ENCODE results near the gene GCN1.
"Not testable (repeated sequence)": the region's sequence is repeated elsewhere in the genome, so short reads cannot be mapped to it uniquely, and the experiment has no call there.

GCN1 gene

GRCh38 chr12:120212301-120212700 lies 17.8 kb upstream of the GCN1 start:
- no peak for DNase-seq

GRCh38 chr12:120211904-120212283 lies 17.4 kb upstream of the GCN1 start:
- no peak for DNase-seq

- DNase-seq = no peak
Measured at GRCh38 chr12:120211243-120211903, 16.9 kb upstream of the GCN1 start.

DNA sequence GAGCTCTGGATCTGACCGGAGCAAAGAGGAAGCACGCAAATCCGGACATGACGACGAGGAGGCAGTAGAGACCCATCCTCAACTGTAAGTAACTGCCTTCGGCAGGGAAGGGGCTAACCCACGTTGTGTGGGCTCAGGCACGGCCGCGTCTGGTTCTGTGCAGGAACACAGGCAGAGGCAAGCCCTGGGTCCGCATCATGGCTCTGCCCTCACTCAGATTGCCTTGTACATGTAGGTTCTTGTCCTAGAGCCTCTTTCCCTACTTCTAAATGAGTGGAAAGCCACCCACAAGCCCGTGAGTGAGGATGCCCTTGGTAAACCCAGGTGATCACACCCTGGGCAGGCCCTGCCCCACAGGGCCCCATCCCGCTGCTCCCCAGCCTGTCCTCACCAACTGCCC lies 15.3 kb upstream of the GCN1 start:
- no peak for DNase-seq

GRCh38 chr12:120207227-120207626 lies 12.7 kb upstream of the GCN1 start:
- DNase-seq = no peak

DNA sequence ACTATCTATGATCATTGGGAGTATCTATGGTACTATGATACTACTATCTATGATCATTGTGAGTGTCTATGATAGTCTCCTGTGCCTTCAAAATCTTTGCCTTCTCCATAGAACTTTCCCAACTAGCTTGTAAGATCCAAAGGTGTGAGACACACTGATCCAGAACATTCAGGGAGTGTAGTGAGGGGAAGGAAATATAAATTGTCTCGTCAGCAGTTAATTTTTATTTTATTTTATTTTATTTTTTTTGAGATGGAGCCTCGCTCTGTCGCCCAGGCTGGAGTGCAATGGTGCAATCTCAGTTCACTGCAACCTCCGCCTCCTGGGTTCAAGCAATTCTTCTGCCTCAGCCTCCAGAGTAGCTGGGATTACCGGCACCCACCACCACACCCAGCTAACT lies 12.3 kb upstream of the GCN1 start:
- DNase-seq = not testable (repeated sequence)

DNA sequence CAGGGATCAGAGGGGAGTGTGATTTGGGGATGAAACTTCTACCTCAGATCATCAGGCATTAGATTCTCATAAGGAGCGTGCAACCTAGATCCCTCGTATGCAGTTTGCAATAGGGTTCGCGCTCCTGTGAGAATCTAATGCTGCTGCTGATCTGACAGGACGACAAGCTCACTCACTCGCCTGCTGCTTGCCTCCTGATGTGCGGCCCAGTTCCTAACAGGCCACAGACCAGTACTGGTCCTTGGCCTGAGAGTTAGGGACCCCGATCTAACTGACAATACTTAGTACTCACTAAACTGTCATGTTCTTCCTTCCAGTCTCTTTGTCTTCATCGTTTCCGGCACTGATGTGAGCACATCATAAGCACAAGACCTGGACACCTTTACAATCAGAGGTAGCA lies 11.7 kb upstream of the GCN1 start:
- DNase-seq = no peak

- no peak for DNase-seq
Measured at GRCh38 chr12:120204171-120204570, 9.7 kb upstream of the GCN1 start.

DNA sequence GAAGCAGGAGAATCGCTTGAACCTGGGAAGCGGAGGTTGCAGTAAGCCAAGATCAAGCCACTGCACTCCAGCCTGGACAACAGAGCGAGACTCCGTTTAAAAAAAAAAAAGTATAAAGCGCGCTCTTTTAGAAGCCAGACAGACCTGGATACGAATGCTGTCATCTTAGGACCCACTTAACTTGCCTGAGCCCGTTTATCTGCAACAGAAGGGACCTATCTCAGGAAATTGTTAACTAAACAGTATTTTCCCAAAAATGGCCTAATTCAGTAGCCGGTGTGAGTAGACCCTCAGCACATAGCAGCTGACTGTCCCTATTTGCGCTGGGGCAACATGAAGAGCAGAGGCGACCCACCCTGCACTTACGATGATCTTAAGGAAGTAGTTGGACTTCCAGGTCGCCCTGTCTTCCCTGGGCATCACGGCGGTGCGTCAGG lies 5.9 kb upstream of the GCN1 start:
- no peak for DNase-seq

- DNase-seq = no peak
Measured at GRCh38 chr12:120199595-120200306, 5.2 kb upstream of the GCN1 start.

GRCh38 chr12:120199025-120199424 lies 4.5 kb upstream of the GCN1 start:
- no peak for DNase-seq

DNA sequence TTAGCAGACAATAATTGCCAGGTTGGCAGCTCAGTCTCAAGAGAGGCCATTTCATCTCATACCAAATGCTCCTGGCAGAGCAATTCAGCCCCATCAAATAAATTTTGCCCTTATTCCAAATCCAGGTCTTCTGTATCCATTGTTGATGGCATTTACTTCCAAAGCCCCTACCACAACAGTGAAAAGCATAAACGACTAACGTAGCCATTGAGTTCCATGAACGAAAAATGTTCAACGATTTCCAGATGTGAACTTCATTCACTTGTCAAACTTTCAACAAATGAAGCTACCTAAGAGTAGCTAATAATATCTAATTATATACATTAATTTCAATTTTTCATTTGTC lies 3.0 kb upstream of the GCN1 start:
- no peak for DNase-seq

- DNase-seq = not testable (repeated sequence)
Measured at GRCh38 chr12:120196817-120197541, 2.5 kb upstream of the GCN1 start.

- no peak for DNase-seq
Measured at GRCh38 chr12:120196363-120196762, 1.8 kb upstream of the GCN1 start.

DNA sequence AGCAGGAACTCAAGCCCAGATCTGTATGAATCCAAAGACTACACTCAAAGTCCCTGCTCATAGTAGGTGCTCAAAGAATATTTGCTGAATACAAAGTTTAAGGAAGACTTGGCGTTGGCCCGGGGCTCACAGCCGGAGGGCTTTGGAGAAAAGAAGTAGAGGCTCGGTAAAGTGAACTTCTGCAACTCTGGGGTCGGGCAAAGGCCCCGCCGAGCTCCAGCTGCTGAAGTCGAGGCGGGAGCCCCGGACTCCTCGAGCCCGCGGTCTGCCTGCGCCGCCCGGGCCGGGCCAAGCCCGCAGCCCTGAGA lies 335 bp downstream of the GCN1 start:
- DNase-seq = no peak

DNA sequence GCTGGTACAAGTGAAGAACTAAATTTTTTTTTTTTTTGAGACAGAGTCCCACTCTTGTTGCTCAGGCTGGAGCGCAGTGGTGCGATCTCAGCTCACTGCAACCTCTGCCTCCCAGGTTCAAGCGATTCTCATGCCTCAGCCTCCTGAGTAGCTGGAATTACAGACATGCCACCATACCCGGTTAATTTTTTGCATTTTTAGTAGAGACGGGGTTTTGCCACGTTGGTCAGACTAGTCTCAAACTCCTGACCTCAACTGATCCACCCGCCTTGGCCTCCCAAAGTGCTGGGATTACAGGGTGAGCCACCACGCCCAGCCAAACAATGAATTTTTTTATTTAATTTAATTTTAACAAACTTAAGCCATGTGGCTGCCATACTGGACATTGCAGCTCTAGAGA lies 1.2 kb downstream of the GCN1 start:
- not testable (repeated sequence) for DNase-seq

GRCh38 chr12:120190985-120191480 lies 3.5 kb downstream of the GCN1 start:
- DNase-seq = no peak

GRCh38 chr12:120190386-120190785 lies 4.1 kb downstream of the GCN1 start:
- no peak for DNase-seq

DNA sequence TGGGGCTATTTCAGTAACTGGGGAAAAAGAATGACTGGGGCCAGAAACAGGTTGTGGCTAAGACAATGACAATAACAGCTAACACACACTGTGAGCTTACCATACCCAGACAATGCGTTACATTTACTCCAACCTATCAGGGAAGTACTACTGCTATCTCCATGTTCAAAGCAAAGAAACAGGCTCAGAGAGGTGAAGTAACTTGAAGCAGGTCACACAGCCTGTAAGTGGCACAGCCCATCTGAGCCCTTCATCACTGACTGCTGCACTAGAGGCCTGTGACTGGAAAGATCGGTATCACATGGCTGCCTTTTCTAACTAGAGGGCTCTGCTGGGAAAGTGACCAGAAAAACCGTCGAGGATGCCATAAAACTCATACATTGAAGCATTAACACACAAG lies 7.9 kb downstream of the GCN1 start:
- no peak for DNase-seq

DNA sequence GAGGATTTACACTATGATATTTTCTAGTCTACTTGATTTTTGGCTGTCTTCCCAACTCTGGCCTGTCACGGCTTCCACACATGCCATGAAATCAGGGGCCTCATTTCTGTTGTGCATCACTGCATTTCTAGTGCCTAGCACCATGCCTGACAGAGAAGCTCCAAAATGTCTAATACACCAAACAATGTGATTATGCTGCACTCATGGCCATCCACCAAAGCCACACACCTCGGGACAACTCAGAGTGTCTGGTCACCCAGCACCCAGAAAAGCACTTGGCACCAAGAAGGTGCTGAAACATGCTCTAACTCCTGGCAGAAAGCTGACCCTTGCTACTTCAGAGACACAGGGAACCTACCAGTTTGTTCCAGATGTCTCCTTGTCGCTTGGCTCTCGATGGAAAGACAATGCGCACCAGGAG lies 11.3 kb downstream of the GCN1 start:
- no peak for DNase-seq

DNA sequence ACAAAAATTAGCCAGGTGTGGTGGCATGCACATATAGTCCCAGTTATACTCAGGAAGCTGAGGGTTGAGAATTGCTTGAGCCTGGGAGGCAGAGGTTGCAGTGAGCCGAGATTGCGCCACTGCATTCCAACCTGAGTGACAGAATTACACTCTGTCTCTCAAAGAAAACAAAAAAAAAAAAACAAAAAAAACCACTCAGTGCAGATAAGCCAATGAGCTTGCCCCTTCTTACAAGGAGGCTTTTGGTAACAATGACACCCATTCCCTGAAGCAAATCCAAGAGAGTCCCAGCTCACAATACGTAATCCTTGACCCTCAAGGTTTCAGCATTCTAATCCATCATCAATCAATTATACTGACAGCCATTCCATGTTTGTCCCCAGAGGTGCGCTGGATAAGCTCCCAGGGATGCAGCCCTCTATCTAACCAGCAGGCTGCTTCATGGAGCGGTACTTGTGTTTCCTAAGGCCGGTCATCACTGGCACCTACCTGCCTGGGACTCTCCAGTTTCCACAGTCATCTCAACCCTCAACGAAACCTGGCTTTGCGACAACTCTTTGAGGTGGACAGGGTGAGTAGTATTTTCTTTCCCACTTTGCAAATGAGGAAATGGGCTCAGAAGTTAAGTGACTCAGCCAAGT lies 12.4 kb downstream of the GCN1 start:
- no peak for DNase-seq

GRCh38 chr12:120180975-120181374 lies 13.5 kb downstream of the GCN1 start:
- DNase-seq = no peak

- no peak for DNase-seq
Measured at GRCh38 chr12:120175537-120175936, 19.0 kb downstream of the GCN1 start.

GRCh38 chr12:120175062-120175461 lies 19.5 kb downstream of the GCN1 start:
- no peak for DNase-seq
